Smooth muscle cell (in vitro differentiated cells): ENCODE data around the gene CTRB1. TPM values are rescaled to one million over a fixed set of nuclear protein-coding genes. Genes with fewer than 3 reads are reported as not detected.

Source experiments
- DNase-seq: peaks from one replicate; lab custom pipeline; 2025; ENCODE audit not compliant: unreplicated experiment; lab: John Stamatoyannopoulos, UW
- H2AFZ ChIP-seq: fragments of 200-600 bp; sonication (generic); 2 replicates; pipeline ENCODE4 v1.6.0; 2016; ENCODE audit warnings: antibody characterized with exemption, low read depth, mild to moderate bottlenecking
- H3F3A ChIP-seq: fragments of 200-600 bp; sonication (generic); 2 replicates; pipeline ENCODE4 v1.6.0; 2017; ENCODE audit warnings: antibody characterized with exemption, low read depth
- H3K27ac ChIP-seq: fragments of 200-600 bp; sonication (generic); 2 replicates; pipeline ENCODE4 v1.5.1; 2016; ENCODE audit warnings: low read depth, mild to moderate bottlenecking
- H3K27me3 ChIP-seq: fragments of 200-600 bp; sonication (generic); 2 replicates; pipeline ENCODE4 v1.6.1; 2016; ENCODE audit warnings: low read depth, mild to moderate bottlenecking
- H3K36me3 ChIP-seq: fragments of 200-600 bp; sonication (generic); 2 replicates; pipeline ENCODE4 v1.5.1; 2016; ENCODE audit warnings: low read depth
- H3K4me1 ChIP-seq: fragments of 200-600 bp; sonication (generic); 2 replicates; pipeline ENCODE4 v1.5.1; 2016; ENCODE audit warnings: low read depth
- H3K4me2 ChIP-seq: fragments of 200-600 bp; sonication (generic); 2 replicates; pipeline ENCODE4 v1.6.0; 2016; ENCODE audit warnings: mild to moderate bottlenecking
- H3K4me3 ChIP-seq: fragments of 200-600 bp; sonication (generic); 2 replicates; pipeline ENCODE4 v1.5.1; 2016; ENCODE audit warnings: mild to moderate bottlenecking
- H3K79me2 ChIP-seq: fragments of 200-600 bp; sonication (generic); 2 replicates; pipeline ENCODE4 v1.6.0; 2016; ENCODE audit warnings: low read depth, mild to moderate bottlenecking
- H3K9ac ChIP-seq: fragments of 200-600 bp; sonication (generic); 2 replicates; pipeline ENCODE4 v1.6.0; 2016; ENCODE audit warnings: low read depth
- H3K9me3 ChIP-seq: fragments of 200-600 bp; sonication (generic); replicated peaks from 2 replicates; pipeline ENCODE4 v1.5.1; 2016; ENCODE audit warnings: low read depth
- H4K20me1 ChIP-seq: fragments of 200-600 bp; sonication (generic); 2 replicates; pipeline ENCODE4 v1.6.0; 2016; ENCODE audit warnings: low read depth
- CTCF ChIP-seq: fragments of 200-600 bp; sonication (generic); IDR thresholded peaks from 2 replicates; pipeline ENCODE4 v1.5.1; 2017; ENCODE audit warnings: borderline replicate concordance, mild to moderate bottlenecking, antibody characterized with exemption; ENCODE audit not compliant: insufficient read depth, poor library complexity, severe bottlenecking
- WGBS: methylation state at CpG from one replicate; pipeline ENCODE4 v1.1.7; 2016; ENCODE audit warnings: low lambda C conversion rate; 5-methylcytosine and 5-hydroxymethylcytosine counted together
- polyA plus RNA-seq: library from polyadenylated mRNA; unstranded; fragments of >200 nt; fragmentation: Nextera tagmentation; extraction: Ambion mirVana; gene quantifications from 2 replicates; pipeline ENCODE4 v1.2.1, GENCODE V29; 2016
- total RNA-seq: library from RNA; depleted of rRNA; stranded (reverse); fragments of >200 nt; gene quantifications from 2 replicates; pipeline ENCODE4 v1.2.3, GENCODE V29; 2014

CTRB1 gene
- total and polyA plus RNA-seq, 2 experiments from 2014 or later, result 1.9 TPM; not detected in 1

- H2AFZ ChIP-seq, result no peak overlapping the region
- 94% methylated on average over 18 of the region's 18 CpGs for WGBS
- H3K9ac ChIP-seq, result peak overlapping the region; percentile 64
- no peak for DNase-seq
- no peaks in the 10 kb centered on the region for H3K9me3 ChIP-seq
- TF ChIP-seq CTCF, result no peak
- H3K4me2 ChIP-seq, result peak overlapping the region; percentile 71
- H3K27me3 ChIP-seq, result no peaks in the 10 kb centered on the region
- H3K4me1 ChIP-seq, result peaks cover 17% of the 10 kb centered on the region
- H4K20me1 ChIP-seq, result peaks cover 85% of the 10 kb centered on the region
- H3K79me2 ChIP-seq, result peaks cover 92% of the 10 kb centered on the region
- peaks cover 4% of the 10 kb centered on the region for H3F3A ChIP-seq
- no peak overlapping the region for H3K4me3 ChIP-seq
- peak overlapping the region; percentile 93 for H3K27ac ChIP-seq
- H3K36me3 ChIP-seq, result peaks cover 8% of the 10 kb centered on the region
Measured at GRCh38 chr16:75237398-75238131, 18.8 kb downstream of the CTRB1 start.

GRCh38 chr16:75238132-75238852 is 19.5 kb downstream of the CTRB1 start:
- Histone ChIP-seq H3K9ac (peak overlapping the region; percentile 64), H3K27ac (peak overlapping the region; percentile 93), H3K4me2 (peak overlapping the region; percentile 71), H3K79me2 (peaks cover 92% of the 10 kb centered on the region), H3K27me3 (no peaks in the 10 kb centered on the region), H3K36me3 (peaks cover under 1% of the 10 kb centered on the region), H3K4me3 (no peak overlapping the region), H2AFZ (no peak overlapping the region), H3K4me1 (peaks cover 17% of the 10 kb centered on the region), H3K9me3 (no peaks in the 10 kb centered on the region), H4K20me1 (peaks cover 78% of the 10 kb centered on the region), H3F3A (peaks cover 4% of the 10 kb centered on the region)
- no peak for TF ChIP-seq CTCF
- 45% methylated on average over 25 of the region's 25 CpGs for WGBS
- peak; percentile 58 for DNase-seq

GRCh38 chr16:75238853-75239541 is 20.2 kb downstream of the CTRB1 start:
- peaks cover 4% of the 10 kb centered on the region for H3F3A ChIP-seq
- no peak overlapping the region for H3K4me3 ChIP-seq
- H3K27ac ChIP-seq, result peak overlapping the region; percentile 93
- no peaks in the 10 kb centered on the region for H3K9me3 ChIP-seq
- H3K4me1 ChIP-seq, result peaks cover 20% of the 10 kb centered on the region
- H3K4me2 ChIP-seq, result peak overlapping the region; percentile 71
- peak overlapping the region; percentile 64 for H3K9ac ChIP-seq
- H3K79me2 ChIP-seq, result peaks cover 95% of the 10 kb centered on the region
- H3K27me3 ChIP-seq, result no peaks in the 10 kb centered on the region
- peaks cover 71% of the 10 kb centered on the region for H4K20me1 ChIP-seq
- no peak overlapping the region for H2AFZ ChIP-seq
- no peaks in the 10 kb centered on the region for H3K36me3 ChIP-seq
- DNase-seq, result no peak
- 66% methylated on average over 15 of the region's 16 CpGs for WGBS
- TF ChIP-seq CTCF, result peak; percentile 23
